OCI-LY3 (cell line): Measurements from ENCODE around the gene TFEB.

ENCODE experiments used
- H2AFZ ChIP-seq: fragments of 200-600, 300-600 bp; shearing (Covaris generic); 2 replicates; pipeline ENCODE4 v1.6.0; 2014; ENCODE audit warnings: antibody characterized with exemption, low read depth, low read length
- H3K27ac ChIP-seq: fragments of 200-600, 300-600 bp; sonication (generic); 2 replicates; pipeline ENCODE4 v1.5.1; 2014; ENCODE audit warnings: mild to moderate bottlenecking, low read length, moderate library complexity, mixed read lengths
- H3K27me3 ChIP-seq: fragments of 200-600, 300-600 bp; sonication (generic); 2 replicates; pipeline ENCODE4 v1.6.1; 2014; ENCODE audit warnings: low read depth, low read length, mixed read lengths
- H3K36me3 ChIP-seq: fragments of 200-600, 300-600 bp; sonication (generic); replicated peaks from 2 replicates; pipeline ENCODE3; 2014; ENCODE audit warnings: low read depth, low read length, mixed read lengths
- H3K4me1 ChIP-seq: fragments of 300-600, 200-600 bp; sonication (generic); 2 replicates; pipeline ENCODE4 v1.6.1; 2014; ENCODE audit warnings: low read length, mixed read lengths
- H3K4me2 ChIP-seq: fragments of 200-600, 300-600 bp; sonication (generic); 2 replicates; pipeline ENCODE4 v1.6.1; 2014; ENCODE audit warnings: low read length, mixed read lengths
- H3K4me3 ChIP-seq: fragments of 300-600, 200-600 bp; sonication (generic); 2 replicates; pipeline ENCODE4 v1.5.1; 2014; ENCODE audit warnings: antibody characterized with exemption, mild to moderate bottlenecking, low read length, moderate library complexity
- H3K79me2 ChIP-seq: fragments of 300-600, 200-600 bp; shearing (Covaris generic); 2 replicates; pipeline ENCODE4 v1.6.1; 2014; ENCODE audit warnings: mild to moderate bottlenecking, low read length, mixed read lengths
- H3K9ac ChIP-seq: fragments of 300-600, 200-600 bp; shearing (Covaris generic); 2 replicates; pipeline ENCODE4 v1.6.0; 2014; ENCODE audit warnings: mild to moderate bottlenecking, low read length, moderate library complexity
- H3K9me3 ChIP-seq: fragments of 200-600, 300-600 bp; shearing (Covaris generic); 2 replicates; pipeline ENCODE4 v1.6.1; 2014; ENCODE audit warnings: low read length, mixed read lengths; ENCODE audit not compliant: insufficient read depth
- H4K20me1 ChIP-seq: fragments of 200-600, 300-600 bp; sonication (generic); 2 replicates; pipeline ENCODE4 v1.6.1; 2016; ENCODE audit warnings: low read length, mixed read lengths; ENCODE audit not compliant: insufficient read depth
- EZH2phosphoT487 ChIP-seq: fragments of 200-600 bp; shearing (Covaris generic); IDR thresholded peaks from 2 replicates; pipeline ENCODE4 v1.6.1; 2018; ENCODE audit warnings: antibody characterized with exemption, mixed run types, low read depth
- TF ChIP-seq, protein P1 (sequence below): fragments of 200-600, 300-600 bp; sonication (generic); IDR thresholded peaks from 2 replicates; pipeline ENCODE4 v1.5.1; 2014; ENCODE audit warnings: antibody characterized with exemption, low read length, low read depth

Gene TFEB

DNA sequence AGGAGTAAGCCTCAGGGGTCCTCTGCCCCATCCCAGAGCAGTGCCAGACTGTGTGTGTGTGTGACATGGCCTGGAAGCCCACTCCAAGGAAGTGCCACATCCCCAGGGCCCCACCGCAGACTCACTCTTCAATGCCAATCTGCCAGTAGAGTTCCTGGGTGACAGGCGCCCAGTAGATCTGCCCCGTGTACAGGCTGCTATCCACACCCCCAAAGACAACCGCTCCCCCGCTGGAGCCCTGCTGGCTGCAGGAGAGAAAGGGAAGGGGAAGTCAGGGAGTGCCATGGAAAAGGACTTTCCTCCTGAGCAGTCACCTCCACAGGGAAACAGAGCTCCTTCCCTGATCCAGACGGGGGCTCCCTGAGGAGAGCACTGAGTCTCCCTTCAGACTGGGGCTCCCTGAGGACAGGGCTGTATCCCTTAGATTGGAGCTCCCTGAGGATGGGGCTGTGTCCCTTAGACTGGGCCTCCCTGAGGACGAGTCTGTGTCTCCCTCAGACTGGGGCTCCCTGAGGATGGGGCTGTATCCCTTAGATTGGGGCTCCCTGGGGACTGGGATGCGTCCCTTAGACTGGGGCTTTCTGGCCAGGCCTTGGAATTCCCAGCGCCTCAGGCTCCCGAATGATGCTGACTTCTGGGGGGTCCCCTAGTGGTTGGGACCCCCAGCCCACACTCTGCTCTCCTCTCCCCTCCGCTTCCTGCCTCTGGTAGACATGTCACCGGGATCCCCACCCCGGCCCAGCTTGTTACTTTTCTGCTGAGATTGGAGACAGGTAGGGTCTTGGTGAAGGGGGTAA is 5.2 kb upstream of the TFEB start:
- Histone ChIP-seq H3K36me3 (no peaks in the 10 kb centered on the region), H3K27ac (no peak overlapping the region), H3K9me3 (no peaks in the 10 kb centered on the region), H3K79me2 (no peaks in the 10 kb centered on the region), H3K4me1 (peaks cover 8% of the 10 kb centered on the region), H3K9ac (no peak overlapping the region), H3K4me2 (no peak overlapping the region), H3K27me3 (0 out of 2 replicates have a peak, but pooled peaks cover 4% of the 10 kb centered on the region), H4K20me1 (no peaks in the 10 kb centered on the region), H3K4me3 (no peak overlapping the region), H2AFZ (no peak overlapping the region)
- TF ChIP-seq, protein P1, sequence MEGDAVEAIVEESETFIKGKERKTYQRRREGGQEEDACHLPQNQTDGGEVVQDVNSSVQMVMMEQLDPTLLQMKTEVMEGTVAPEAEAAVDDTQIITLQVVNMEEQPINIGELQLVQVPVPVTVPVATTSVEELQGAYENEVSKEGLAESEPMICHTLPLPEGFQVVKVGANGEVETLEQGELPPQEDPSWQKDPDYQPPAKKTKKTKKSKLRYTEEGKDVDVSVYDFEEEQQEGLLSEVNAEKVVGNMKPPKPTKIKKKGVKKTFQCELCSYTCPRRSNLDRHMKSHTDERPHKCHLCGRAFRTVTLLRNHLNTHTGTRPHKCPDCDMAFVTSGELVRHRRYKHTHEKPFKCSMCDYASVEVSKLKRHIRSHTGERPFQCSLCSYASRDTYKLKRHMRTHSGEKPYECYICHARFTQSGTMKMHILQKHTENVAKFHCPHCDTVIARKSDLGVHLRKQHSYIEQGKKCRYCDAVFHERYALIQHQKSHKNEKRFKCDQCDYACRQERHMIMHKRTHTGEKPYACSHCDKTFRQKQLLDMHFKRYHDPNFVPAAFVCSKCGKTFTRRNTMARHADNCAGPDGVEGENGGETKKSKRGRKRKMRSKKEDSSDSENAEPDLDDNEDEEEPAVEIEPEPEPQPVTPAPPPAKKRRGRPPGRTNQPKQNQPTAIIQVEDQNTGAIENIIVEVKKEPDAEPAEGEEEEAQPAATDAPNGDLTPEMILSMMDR = no peak
- no peak for TF ChIP-seq EZH2phosphoT487

DNA sequence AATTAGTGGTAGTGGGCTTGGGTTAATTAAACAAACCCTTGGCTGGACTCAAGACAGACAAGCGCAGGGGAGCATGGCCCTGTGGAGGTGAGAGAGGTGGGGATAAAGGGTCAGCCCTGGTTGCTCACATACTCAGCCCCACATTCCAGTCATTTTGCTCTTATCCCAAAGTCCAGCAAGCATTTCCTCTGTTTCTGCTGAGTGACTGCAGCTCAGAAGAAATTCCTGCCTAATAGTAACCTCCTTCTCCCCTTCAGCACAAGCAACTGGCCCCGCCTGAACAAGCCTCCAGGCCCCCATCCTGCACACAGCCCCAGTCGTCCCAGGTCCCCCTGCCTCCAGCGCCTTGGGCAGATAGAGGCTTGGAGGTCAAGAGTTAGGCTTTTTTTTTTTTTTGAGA is 3.6 kb upstream of the TFEB start:
- no peak overlapping the region for H3K4me2 ChIP-seq
- H3K9ac ChIP-seq = no peak overlapping the region
- no peak overlapping the region for H2AFZ ChIP-seq
- peaks cover 8% of the 10 kb centered on the region for H3K4me1 ChIP-seq
- no peaks in the 10 kb centered on the region; the same call in 1 of the 2 replicates for H3K79me2 ChIP-seq
- H3K36me3 ChIP-seq = no peaks in the 10 kb centered on the region
- TF ChIP-seq, protein P1 = no peak
- no peak for TF ChIP-seq EZH2phosphoT487
- H3K27me3 ChIP-seq = 0 out of 2 replicates have a peak, but pooled peaks cover 4% of the 10 kb centered on the region
- no peak overlapping the region for H3K4me3 ChIP-seq
- H4K20me1 ChIP-seq = no peaks in the 10 kb centered on the region
- H3K9me3 ChIP-seq = no peaks in the 10 kb centered on the region
- H3K27ac ChIP-seq = no peak overlapping the region

DNA sequence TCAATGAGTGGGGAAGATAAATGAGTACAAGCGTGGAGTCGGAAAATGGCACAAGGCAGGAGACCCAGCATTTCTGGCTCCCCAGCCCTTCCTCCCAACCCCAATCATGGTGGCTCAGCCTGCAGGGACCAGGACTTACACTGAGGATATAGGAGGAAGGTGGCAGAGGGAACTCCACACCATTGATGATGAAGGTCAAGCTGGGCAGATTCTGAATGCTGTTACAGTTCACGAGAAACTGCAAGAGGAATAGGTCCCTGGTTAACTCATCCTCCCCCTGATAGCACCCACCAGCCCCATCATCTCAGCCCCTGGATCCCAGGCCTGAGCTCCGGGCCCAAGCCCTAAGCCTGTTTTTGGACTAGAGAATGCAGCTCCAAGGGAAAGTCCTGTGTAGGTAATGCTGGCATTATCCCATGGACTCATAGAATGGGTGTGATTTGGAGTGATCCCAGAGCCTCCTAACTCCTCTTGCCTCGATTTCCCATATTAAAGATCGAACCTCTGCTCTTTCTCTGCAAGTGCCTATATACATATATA is 2.3 kb upstream of the TFEB start:
- no peak overlapping the region for H3K9ac ChIP-seq
- TF ChIP-seq, protein P1 = no peak
- no peak for TF ChIP-seq EZH2phosphoT487

DNA sequence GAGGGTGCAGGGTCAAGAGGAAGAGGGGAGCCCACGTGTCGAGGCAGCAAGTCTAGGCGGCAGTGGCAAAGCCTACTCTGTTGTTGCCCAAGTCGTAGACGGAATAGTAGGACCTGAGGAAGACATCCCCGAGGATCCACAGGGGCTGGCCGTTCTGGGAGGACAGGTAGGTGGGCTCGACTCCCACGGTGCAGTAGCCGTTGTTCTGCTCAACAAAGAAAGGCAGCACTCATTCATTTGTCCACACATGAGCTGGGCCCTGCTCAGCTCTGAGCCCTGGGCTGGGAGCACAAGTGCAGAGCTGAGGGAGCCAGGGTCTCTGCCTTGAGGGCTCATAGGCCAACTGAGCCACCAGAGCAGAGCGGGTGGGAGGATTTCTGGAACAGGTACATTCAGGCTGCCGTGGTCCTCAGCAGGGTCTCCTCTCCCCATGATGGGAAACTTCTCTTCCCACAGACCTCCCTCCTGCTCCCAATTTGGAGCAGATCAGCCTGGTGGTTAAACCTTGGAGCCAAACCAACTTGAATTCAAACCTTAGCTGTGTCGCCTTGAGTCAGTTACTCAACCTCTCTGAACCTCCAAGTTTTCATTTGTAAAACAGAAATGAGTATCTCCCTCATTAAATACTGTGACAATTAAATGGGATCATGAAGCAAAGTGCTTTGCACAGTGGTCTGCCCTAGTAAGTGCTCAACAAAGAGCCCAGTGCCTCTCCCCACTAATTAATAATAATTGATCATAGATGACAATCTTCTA is 1.6 kb upstream of the TFEB start:
- Histone ChIP-seq H3K36me3 (peaks cover 9% of the 10 kb centered on the region), H3K4me3 (no peak overlapping the region), H4K20me1 (no peaks in the 10 kb centered on the region), H3K4me1 (peaks cover 13% of the 10 kb centered on the region), H3K4me2 (no peak overlapping the region), H3K27ac (no peak overlapping the region), H3K9ac (no peak overlapping the region), H3K9me3 (no peaks in the 10 kb centered on the region), H2AFZ (no peak overlapping the region), H3K27me3 (0 out of 2 replicates have a peak, but pooled peaks cover 4% of the 10 kb centered on the region), H3K79me2 (peaks cover 19% of the 10 kb centered on the region)
- no peak for TF ChIP-seq EZH2phosphoT487
- TF ChIP-seq, protein P1 = no peak

More for the DNA sequence above, 2.3 kb upstream of the TFEB start:
- H3K79me2 ChIP-seq = peaks cover 12% of the 10 kb centered on the region
- no peak overlapping the region for H2AFZ ChIP-seq
- no peak overlapping the region for H3K4me3 ChIP-seq
- H3K4me1 ChIP-seq = peaks cover 13% of the 10 kb centered on the region
- H3K27ac ChIP-seq = no peak overlapping the region
- H3K4me2 ChIP-seq = no peak overlapping the region
- no peaks in the 10 kb centered on the region for H3K9me3 ChIP-seq
- H4K20me1 ChIP-seq = no peaks in the 10 kb centered on the region
- H3K36me3 ChIP-seq = peaks cover 4% of the 10 kb centered on the region
- 0 out of 2 replicates have a peak, but pooled peaks cover 4% of the 10 kb centered on the region for H3K27me3 ChIP-seq
